GM18907 (cell line): ENCODE results near the gene PUM1.
"Not testable (repeated sequence)": the region's sequence is repeated elsewhere in the genome, so short reads cannot be mapped to it uniquely, and the experiment has no call there.

ENCODE experiments used
- ATAC-seq: cut with Tn5 transposase; IDR thresholded peaks from one replicate; pipeline ENCODE4 v1.9.1; 2021; ENCODE audit warnings: mild to moderate bottlenecking, moderate library complexity; ENCODE audit not compliant: unreplicated experiment

The PUM1 gene

DNA sequence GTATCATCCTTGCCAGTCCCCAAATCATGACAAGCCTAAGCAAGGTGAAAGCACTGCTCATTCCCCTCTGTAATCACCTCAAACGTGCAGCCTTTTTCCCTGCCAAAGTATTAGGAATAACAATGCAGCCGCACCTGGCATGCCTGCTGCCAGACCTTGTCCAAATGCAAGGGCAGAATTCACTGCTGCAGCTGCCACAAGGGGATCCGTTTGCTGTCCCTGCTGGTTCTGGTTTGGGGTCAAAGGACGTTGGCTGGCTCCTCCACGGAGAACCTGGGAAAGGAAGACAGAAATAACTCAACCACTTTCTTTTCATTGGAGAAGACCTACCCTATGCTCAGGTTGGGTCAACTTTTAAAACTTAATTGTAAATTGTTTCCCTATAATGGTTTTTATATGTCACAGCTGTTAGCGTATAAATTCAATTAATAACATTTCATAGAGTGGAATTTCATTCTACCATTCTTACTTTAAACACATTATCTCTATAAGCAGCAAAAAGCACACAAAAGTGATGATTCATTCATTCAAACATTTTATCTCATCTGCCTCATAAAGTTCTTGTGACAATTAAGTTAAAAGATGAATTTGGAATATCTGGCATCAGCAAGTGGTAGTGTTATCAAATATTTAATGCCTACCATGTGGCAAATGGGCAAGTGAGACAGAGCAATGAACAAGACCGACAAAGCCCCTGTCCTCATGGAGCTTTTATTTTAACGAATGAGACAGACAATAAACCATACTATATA, 97.1 kb downstream of the PUM1 start:
- no peak for ATAC-seq

DNA sequence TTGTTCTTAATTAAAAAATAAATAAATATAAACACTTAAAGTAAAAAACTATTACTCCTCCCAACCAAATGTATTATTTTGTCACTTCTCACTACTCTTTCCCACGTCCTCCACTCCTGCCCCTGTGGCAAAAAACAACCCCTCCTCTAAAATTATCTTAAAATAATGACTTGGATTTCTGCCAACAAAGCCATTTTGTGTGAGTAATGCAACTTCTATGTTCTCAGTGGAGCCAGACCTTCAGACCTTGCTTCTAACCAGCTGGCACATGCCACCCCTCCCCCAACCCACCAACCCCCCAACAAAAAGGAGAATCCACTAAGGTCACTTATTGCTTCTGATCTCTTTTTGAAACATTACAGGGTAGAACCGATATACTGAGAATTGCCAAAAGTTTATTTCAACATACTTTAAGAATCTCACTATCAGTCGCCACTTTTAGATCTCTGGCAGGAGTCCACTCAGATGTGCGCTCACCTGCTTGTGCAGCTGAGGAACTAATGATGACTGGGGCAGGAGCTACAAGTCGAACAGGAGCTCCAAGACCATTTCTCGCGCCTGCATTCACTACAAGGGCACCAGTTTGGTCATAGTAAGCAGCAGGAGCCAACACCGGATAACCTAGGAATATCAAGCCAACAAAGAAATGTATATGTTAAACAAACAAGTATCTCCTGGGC, 98.7 kb downstream of the PUM1 start:
- ATAC-seq, result no peak

DNA sequence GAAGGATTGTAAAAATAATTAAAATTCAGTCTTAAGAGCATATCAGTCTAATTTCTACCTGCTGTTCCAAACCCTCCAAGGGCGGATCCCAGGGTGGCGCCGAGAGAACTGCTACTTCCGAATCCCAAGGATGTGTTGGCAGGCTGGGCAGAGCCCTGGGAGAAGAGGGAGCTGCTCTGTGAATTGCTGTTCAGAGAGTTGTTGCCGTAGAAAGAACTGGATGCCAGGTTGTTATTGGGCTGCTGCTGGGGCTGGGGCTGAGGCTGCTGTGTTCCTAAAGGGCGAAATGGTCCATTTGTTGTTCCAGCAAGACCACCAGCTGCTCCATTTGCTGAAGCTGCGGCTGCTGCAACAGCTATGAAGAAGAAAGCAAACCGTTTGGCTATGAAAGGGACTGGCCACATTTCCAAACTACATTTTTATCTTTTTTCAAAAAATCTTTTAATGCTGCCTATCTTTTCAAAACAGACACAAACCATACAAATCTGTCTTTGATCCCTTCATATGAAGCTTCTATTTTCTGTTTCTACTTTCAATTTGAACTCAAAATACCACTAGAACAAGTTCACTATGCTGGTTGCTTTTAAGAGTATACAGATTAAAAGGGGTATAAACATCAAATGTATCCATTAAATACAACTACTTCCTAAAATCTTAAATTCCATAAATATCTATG, 99.5 kb downstream of the PUM1 start:
- no peak for ATAC-seq

DNA sequence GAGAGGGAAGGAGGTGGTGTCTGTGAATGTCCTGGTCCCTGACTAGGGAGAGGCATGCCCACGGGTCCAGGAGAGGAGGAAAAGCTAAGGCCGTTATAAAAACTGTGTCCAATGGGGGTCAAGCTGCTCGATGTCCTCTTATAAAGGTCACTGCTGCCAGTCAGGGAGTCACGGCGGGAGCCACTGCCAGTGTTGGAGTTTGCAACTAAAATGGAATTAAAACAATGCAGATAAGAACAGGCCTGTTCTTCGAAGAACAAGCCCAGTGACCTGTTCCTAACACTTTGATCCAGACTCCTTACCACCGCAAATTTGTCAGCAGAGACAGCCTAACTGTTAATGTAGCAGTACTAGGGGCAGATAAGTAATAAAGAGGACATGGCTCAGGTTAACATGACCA, 100.8 kb downstream of the PUM1 start:
- no peak for ATAC-seq

DNA sequence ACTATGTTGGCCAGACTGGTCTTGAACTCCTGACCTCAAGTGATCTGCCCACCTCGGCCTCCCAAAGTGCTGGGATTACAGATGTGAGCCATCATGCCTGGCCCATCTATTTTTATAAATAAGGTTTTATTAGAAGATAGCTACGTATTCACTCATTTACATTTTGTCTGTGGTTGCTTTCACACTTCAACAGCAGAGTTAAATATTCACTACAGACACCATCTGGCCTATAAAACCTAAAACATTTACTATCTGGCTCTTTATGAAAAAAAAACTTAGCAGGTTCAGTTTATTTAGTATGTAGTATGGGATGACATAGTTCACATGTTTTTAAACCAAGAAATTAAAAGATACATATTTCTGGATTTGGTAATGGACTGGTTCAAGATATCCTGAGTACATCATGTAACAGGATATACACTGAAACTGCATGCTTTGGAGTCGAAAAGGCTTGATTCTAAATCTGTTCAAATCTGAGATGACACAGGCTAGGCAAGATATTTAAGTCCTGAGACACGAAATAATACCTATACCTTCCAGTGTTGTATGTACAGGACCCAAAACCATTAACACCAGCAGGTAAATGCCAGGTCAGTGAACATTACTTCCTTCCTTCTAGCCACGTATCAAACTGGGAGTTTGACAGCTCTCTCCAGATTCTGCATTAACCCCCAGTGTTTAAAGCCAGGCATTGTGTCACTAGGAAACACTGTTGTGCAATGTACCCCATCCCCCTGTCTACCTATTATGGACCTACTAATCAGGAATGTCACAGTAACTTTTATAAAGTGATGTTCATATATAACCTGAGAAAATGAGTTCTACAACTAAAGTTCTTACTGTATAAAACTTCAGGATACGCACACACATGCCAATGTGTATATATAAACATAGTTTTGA, 102.7 kb downstream of the PUM1 start:
- no peak for ATAC-seq

DNA sequence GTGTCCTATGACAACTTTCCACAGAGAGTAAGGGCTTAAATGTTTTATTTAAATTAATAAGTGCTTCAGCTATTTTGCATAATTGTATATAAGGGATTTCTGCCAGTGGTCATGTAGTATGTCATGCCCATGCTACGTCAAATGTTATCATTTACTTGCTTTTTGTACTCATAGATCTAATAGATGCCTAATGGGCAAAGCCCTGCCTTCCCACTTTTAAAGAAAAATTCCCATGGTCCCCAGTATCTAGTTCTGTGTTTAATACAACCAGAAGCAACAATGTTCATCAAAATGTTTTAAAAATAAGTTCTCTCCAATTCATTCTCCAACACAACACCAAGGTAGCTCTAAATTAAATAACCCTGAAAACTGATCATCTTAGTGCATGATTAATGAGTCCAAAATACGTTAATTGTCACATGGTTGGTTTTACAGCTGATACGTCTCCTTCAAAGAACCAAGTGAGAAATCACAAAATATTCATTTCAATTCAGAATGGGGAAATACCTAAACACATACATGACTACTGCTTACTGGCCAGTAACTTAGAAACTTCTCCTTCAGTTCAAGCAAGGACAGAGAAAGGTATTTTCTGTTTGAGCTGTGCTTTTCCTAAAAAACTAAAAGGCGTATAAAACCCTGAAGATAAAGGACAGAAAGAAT, 107.8 kb downstream of the PUM1 start:
- ATAC-seq, result no peak

DNA sequence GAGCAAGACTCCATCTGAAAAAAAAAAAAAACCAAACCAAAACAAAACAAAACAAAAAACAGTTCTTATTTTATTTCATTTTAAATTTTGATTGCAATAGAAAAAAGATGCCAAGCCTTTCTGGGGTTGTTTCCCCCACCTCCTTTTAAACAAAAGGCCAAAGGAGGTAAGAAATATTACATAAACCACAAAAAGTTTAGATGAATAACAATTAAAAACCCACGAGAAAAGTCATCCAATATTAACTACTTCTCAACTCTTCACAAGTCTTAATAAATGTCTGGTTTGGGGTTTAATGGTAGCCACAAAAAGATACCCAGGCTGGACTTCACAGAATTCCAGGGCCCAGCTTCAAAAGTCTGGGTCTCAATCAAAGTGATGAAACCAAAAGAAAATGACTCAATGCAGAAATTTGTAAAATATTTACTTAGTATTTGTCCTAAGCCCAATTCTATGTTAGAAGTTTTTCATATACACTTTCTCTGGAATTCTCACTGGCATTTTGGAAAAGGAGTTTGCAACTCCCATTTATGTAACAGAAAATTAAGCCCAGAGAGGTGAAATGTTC, 110.0 kb downstream of the PUM1 start:
- ATAC-seq, result no peak

DNA sequence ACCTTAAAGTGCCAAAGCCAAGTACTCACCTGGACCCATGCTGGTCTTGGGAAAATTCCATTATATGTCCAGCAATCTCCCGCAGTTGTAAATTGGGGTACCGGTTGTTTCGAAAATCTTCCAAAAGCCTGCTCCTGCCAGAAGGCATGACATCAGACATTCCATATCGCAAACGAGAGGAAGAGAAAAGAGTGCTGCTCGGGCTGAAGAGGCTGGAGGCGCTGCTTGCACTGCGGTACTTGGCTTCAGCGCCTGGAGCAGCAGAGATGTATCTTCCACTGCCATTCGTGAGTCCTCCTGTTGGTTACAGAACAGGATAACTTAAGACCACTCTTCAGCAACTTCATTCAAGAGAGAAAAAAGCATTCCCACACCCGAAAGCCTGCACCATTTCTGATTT, 111.8 kb downstream of the PUM1 start:
- no peak for ATAC-seq

DNA sequence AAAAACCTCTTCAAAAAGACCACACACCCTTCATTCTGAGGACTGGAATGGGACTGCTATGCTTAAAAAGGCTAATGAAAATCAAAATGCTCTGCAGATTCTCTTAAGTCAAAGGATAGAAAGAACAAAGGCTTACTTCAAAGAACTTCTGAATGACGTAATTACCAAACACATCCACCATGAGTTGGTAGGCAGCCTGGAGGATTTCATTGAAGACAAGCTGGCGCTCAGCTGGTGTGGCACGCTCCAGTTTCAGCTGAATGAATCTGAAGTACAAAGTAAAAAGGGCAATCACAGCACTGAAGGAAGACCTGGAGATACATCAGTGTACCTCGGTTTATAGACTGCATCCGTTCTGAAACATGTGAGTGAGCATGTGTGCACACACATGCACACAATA, 113.4 kb downstream of the PUM1 start:
- ATAC-seq, result no peak

DNA sequence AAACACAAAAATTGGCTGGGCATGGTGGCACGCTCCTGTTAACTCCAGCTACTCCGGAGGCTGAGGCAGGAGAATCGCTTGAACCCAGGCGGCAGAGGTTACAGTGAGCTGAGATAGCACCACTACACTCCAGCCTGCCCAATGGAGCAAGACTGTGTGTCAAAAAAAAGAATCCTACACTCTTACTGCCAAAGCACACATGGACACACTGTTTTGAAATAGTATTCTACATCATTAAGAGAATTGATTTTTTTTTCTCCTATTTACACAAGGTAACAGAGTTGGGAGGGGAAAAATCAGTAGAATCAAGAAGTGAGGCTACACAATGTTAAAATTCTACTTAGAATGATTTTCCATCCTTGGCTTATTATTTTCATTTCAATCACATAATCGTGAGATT, 114.8 kb downstream of the PUM1 start:
- no peak for ATAC-seq

DNA sequence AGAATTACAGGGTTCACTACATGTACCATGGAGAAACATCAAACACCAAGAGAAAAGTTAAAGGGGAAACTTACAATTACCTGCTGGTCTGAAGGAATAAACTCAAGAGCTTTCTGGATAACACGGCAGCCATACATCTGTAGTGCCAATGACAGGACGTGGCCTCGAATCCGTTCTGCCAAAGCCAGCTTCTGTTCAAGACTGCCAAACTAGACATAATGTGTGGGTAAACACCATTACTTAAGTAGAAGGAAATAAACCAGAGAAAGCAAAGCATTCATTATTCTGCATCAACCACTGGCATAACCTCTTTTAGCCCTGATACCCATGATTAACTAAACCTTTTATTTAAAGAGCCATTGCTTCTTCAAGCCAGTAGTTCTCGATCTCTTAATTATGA, 115.5 kb downstream of the PUM1 start:
- ATAC-seq, result no peak

DNA sequence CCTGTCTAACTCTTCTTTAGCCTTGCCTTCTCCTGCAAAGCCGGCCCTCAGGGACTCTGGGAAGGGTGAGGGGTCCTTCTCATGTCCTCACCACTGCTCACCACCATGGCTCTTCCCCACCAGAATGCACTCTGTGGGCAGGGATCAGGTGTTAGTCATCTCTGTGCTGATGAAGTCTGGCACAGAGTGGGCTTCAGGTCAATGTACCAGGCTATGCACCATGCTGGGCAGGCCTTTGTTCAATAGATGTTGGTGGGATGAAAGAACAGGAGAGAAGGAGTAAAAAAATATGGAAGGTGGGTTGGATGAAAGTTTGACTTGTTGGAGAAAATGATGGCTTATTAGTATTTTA, 116.1 kb downstream of the PUM1 start:
- ATAC-seq, result not testable (repeated sequence)

DNA sequence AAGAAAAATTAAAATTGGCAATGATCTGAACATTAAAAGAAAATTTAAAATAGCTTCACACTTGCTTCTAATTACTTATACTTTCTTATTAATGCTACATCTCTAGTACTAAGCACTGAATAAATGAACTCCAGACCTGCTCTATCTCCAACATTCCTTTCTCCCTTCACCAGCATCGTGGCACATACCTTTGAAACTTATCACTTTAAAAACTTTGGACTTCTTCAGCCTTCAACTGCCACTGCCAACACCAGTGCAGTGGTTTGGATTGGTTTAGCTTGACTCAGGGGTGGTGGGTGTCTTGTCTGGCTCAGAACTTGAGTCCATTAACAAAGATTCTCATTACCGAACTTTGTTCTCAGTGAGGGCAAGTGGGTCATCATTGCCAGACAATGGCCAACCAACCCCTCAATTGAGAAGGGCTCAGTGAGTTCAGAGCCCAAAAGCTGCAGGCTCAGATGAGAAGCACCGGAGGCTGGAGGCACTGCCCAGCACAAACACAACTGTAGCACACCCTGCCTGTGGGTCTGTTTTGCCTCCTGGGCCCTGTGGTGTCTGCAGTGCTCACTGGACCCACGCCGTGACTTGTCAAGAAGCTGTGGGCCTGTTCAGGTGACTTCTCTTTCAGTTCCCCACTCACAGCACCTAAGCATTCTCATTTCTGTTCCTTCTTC, 116.6 kb downstream of the PUM1 start:
- ATAC-seq, result not testable (repeated sequence)

DNA sequence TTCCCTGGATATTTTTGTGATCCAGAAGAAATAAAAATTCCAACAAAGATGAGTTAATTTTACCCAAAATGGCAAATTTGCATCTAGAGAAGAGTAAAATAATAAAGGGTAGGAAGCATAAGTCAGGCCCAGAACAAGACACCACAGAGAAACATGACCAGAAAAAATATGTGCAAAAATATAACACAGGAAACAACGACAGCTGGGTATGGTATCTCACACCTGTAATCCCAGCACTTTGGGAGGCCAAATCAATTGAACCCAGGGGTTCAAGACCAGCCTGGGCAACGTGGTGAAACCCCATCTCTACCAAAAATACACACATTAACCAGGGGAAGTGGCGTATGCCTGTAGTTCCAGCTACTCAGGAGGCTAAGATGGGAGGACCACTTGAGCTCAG, 117.2 kb downstream of the PUM1 start:
- no peak for ATAC-seq

DNA sequence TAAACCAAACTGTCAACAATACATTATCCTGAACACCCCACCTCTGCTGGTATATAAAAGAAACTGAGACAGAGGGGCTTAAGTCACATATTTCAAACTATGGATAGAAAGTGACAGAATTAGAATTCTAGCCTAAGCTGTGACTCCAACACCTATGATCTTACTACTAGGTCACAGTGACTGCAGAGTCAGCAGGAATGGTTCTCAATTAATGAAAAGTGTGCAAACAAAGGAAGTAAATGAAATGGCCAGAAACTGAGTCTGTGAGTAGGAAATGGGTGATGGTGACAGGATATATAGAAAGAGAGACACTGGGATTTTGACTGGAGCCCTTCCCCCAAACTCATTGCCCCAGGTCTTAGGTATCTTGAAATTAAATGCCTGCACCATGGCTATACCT, 118.3 kb downstream of the PUM1 start:
- no peak for ATAC-seq

DNA sequence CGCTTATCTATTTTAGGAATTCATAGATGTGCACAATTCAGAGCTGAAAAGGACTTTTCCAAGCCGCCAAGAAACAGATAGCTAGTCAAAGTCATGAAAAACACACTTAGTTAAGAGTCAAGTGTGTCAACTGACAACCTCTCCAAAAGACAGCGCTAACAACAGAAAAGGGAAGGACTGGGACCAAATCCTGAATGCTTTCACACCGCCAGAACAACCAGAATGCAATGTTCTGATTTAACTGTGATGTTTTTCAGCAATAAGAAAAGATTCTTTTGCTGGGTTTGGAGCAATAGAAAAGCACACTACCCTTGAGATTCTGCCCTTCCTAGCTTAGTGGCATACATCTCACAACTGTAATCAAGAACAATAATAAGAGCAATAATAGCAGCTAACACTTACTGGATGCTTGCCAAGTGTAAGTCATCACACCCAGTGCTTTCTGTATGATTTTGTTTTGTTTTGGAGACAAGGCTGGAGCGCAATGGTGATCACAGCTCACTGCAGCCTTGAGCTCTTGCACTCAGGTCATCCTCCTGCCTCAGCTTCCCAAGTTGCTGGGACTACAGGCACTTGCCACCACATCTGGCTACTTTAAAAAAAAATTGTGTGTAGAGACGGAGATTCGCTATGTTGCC, 123.1 kb downstream of the PUM1 start:
- no peak for ATAC-seq

DNA sequence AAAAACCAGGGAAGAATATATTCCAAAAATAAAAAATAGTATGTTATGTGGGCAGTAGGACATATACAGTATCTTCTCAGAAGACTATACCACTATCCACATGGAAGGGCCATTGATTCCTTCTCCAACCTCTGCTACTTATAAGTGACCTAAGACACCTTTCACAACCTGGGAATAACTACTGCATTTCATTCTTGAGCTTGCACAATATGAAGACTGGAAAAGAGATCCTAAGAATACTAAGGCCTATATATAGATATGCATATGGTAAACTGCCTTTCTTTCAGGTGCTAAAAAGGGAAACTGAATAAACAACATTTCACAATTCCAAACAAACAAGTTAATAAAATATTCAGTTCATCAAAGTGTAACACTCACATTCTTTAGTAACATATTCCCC, 125.0 kb downstream of the PUM1 start:
- no peak for ATAC-seq

DNA sequence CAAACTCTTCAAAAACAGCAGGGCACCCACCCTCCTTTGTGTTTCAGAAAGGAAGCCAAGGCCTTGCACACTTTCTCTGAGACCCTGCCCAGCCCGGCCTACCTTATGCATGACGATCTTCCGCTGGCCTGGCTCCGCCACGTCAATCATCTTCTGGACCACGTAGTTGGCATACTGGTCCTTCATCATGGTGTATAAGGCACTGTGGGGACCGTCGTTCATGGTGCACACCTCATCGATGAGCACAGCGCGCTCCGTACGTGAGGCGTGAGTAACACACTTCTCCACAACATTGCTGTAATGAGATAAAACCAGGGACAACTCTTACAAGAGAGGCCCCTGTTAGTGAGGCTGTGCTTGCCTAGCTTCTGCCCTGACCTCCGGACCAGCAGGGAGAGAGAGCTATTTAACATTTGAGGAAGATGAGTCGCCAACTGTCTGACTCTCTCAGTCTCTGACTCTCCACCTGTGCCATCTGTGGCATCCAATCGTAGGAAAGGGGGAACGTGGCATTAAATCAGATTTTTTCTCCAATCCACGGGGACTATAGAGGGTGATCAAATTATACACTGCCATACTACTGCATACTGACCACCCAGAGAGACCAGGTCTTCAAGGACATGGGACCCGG, 128.9 kb downstream of the PUM1 start:
- no peak for ATAC-seq

DNA sequence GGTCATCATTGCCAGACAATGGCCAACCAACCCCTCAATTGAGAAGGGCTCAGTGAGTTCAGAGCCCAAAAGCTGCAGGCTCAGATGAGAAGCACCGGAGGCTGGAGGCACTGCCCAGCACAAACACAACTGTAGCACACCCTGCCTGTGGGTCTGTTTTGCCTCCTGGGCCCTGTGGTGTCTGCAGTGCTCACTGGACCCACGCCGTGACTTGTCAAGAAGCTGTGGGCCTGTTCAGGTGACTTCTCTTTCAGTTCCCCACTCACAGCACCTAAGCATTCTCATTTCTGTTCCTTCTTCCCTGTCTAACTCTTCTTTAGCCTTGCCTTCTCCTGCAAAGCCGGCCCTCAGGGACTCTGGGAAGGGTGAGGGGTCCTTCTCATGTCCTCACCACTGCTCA, 129.8 kb downstream of the PUM1 start:
- ATAC-seq, result not testable (repeated sequence)
